ENCODE results near the gene YWHAE.
"Not testable (repeated sequence)": the region's sequence is repeated elsewhere in the genome, so short reads cannot be mapped to it uniquely, and the experiment has no call there.

Gene YWHAE

GRCh38 chr17:1373707-1374237 lies 26.2 kb downstream of the YWHAE start:
- Mint-ChIP-seq H3K36me3 (ENCODE audit: low read depth) (peaks cover 37% of the 10 kb centered on the region), H3K27ac (no peak overlapping the region), H3K27me3 (no peaks in the 10 kb centered on the region), H3K4me3 (no peak overlapping the region), H3K4me1 (peaks cover 82% of the 10 kb centered on the region), H3K9me3 (no peaks in the 10 kb centered on the region)
- ATAC-seq, result no peak
- DNase-seq, result no peak

- Mint-ChIP-seq H3K4me1 (peaks cover 77% of the 10 kb centered on the region), H3K4me3 (no peak overlapping the region), H3K9me3 (no peaks in the 10 kb centered on the region), H3K27me3 (no peaks in the 10 kb centered on the region), H3K27ac (no peak overlapping the region), H3K36me3 (ENCODE audit: low read depth) (peaks cover 29% of the 10 kb centered on the region)
- DNase-seq (no peak), ATAC-seq (no peak)
Measured at GRCh38 chr17:1372618-1373017, 27.4 kb downstream of the YWHAE start.

GRCh38 chr17:1371893-1372590 lies 28.0 kb downstream of the YWHAE start:
- Mint-ChIP-seq H3K27me3 (no peaks in the 10 kb centered on the region), H3K36me3 (ENCODE audit: low read depth) (peaks cover 30% of the 10 kb centered on the region), H3K9me3 (no peaks in the 10 kb centered on the region), H3K4me3 (no peak overlapping the region), H3K4me1 (peaks cover 77% of the 10 kb centered on the region), H3K27ac (no peak overlapping the region)
- no peak for ATAC-seq
- no peak for DNase-seq

DNA sequence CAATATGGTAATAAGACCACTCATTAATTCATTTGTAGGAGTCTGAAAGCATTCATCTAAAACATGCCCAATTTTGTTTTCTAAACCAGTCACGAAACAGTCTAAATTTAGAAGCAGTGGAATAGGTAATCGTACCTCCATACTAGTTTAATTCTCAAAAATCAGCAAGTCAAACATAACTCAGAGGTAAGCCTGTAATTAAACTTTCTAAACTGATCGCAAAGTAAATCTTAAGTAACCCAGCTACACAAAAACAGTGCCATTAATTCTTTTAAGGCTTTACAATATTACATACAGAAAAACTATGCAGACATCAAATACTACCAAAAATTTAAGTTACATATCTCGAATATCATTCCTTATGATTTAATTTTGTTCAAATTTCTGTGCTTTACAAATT lies 31.4 kb downstream of the YWHAE start:
- ATAC-seq, result no peak
- no peak for DNase-seq
- H3K27me3 Mint-ChIP-seq, result no peaks in the 10 kb centered on the region
- peaks cover 30% of the 10 kb centered on the region for H3K36me3 Mint-ChIP-seq (ENCODE audit: low read depth)
- no peak overlapping the region for H3K4me3 Mint-ChIP-seq
- H3K27ac Mint-ChIP-seq, result no peak overlapping the region
- peaks cover 66% of the 10 kb centered on the region for H3K4me1 Mint-ChIP-seq
- H3K9me3 Mint-ChIP-seq, result no peaks in the 10 kb centered on the region

- peaks cover 70% of the 10 kb centered on the region for H3K4me1 Mint-ChIP-seq
- H3K4me3 Mint-ChIP-seq, result no peak overlapping the region
- peak overlapping the region; percentile 57 for H3K27ac Mint-ChIP-seq
Measured at GRCh38 chr17:1367351-1367745, 32.7 kb downstream of the YWHAE start.

GRCh38 chr17:1366234-1366633 lies 33.8 kb downstream of the YWHAE start:
- Mint-ChIP-seq H3K27me3 (no peaks in the 10 kb centered on the region), H3K27ac (no peak overlapping the region), H3K36me3 (ENCODE audit: low read depth) (peaks cover 33% of the 10 kb centered on the region), H3K9me3 (no peaks in the 10 kb centered on the region), H3K4me1 (peaks cover 71% of the 10 kb centered on the region), H3K4me3 (no peak overlapping the region)
- ATAC-seq (no peak), DNase-seq (no peak)

More at GRCh38 chr17:1367351-1367745, 32.7 kb downstream of the YWHAE start:
- no peaks in the 10 kb centered on the region for H3K9me3 Mint-ChIP-seq
- peaks cover 31% of the 10 kb centered on the region for H3K36me3 Mint-ChIP-seq (ENCODE audit: low read depth)
- ATAC-seq (no peak), DNase-seq (no peak)
- H3K27me3 Mint-ChIP-seq, result no peaks in the 10 kb centered on the region

- DNase-seq (peak; percentile 36), ATAC-seq (peak; percentile 42)
- Mint-ChIP-seq H3K9me3 (no peaks in the 10 kb centered on the region), H3K4me1 (peaks cover 72% of the 10 kb centered on the region), H3K27me3 (no peaks in the 10 kb centered on the region), H3K36me3 (ENCODE audit: low read depth) (peaks cover 35% of the 10 kb centered on the region), H3K4me3 (no peak overlapping the region), H3K27ac (peak overlapping the region; percentile 31)
Measured at GRCh38 chr17:1365445-1366039, 34.5 kb downstream of the YWHAE start.

GRCh38 chr17:1362964-1363363 lies 37.1 kb downstream of the YWHAE start:
- peak overlapping the region; percentile 65 for H3K27ac Mint-ChIP-seq
- H3K27me3 Mint-ChIP-seq, result no peaks in the 10 kb centered on the region
- H3K4me3 Mint-ChIP-seq, result peak overlapping the region; percentile 60
- ATAC-seq (peak; percentile 27), DNase-seq (no peak)
- H3K36me3 Mint-ChIP-seq (ENCODE audit: low read depth), result peaks cover 40% of the 10 kb centered on the region
- H3K4me1 Mint-ChIP-seq, result peaks cover 72% of the 10 kb centered on the region
- H3K9me3 Mint-ChIP-seq, result no peaks in the 10 kb centered on the region

GRCh38 chr17:1362065-1362848 lies 37.8 kb downstream of the YWHAE start:
- Mint-ChIP-seq H3K27ac (peak overlapping the region; percentile 65), H3K4me1 (peaks cover 69% of the 10 kb centered on the region), H3K9me3 (no peaks in the 10 kb centered on the region), H3K27me3 (no peaks in the 10 kb centered on the region), H3K36me3 (ENCODE audit: low read depth) (peaks cover 42% of the 10 kb centered on the region), H3K4me3 (peak overlapping the region; percentile 60)
- DNase-seq (no peak), ATAC-seq (peak; percentile 50)

GRCh38 chr17:1360975-1361374 lies 39.0 kb downstream of the YWHAE start:
- H3K27ac Mint-ChIP-seq, result peak overlapping the region; percentile 88
- ATAC-seq (peak; percentile 37), DNase-seq (peak; percentile 8)
- peak overlapping the region; percentile 61 for H3K4me3 Mint-ChIP-seq
- no peaks in the 10 kb centered on the region for H3K9me3 Mint-ChIP-seq
- H3K4me1 Mint-ChIP-seq, result peaks cover 61% of the 10 kb centered on the region
- H3K27me3 Mint-ChIP-seq, result no peaks in the 10 kb centered on the region
- H3K36me3 Mint-ChIP-seq (ENCODE audit: low read depth), result peaks cover 45% of the 10 kb centered on the region

- ATAC-seq, H3K4me3 Mint-ChIP-seq, H3K9me3 Mint-ChIP-seq, H3K27me3 Mint-ChIP-seq: not testable (repeated sequence)
- Mint-ChIP-seq H3K4me1 (peaks cover 58% of the 10 kb centered on the region), H3K27ac (peak overlapping the region; percentile 88), H3K36me3 (ENCODE audit: low read depth) (peaks cover 49% of the 10 kb centered on the region)
- DNase-seq, result peak; percentile 15
Measured at GRCh38 chr17:1360315-1360714, 39.7 kb downstream of the YWHAE start.

GRCh38 chr17:1354030-1354429 lies 46.0 kb downstream of the YWHAE start:
- no peak for ATAC-seq
- Mint-ChIP-seq H3K27me3 (no peaks in the 10 kb centered on the region), H3K4me3 (no peak overlapping the region)

DNA sequence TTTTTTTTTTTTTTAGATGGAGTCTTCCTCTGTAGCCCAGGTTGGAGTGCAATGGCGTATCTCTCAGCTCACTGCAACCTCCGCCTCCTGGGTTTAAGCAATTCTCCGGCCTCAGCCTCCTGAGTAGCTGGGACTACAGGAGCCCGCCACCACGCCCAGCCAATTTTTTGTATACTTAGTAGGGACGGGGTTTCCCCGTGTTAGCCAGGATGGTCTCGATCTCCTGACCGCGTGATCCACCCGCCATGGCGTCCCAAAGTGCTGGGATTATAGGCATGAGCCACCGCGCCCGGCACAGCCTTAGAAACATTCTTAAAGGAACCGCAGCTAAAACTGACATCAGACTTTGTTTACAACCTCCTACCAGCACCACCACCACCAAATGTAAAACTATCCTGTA lies 47.5 kb downstream of the YWHAE start:
- H3K27ac Mint-ChIP-seq, result peak overlapping the region; percentile 15
- peaks cover 21% of the 10 kb centered on the region for H3K4me1 Mint-ChIP-seq
- peaks cover 54% of the 10 kb centered on the region for H3K36me3 Mint-ChIP-seq (ENCODE audit: low read depth)
- not testable (repeated sequence) for H3K4me3 Mint-ChIP-seq, DNase-seq, H3K27me3 Mint-ChIP-seq, ATAC-seq, H3K9me3 Mint-ChIP-seq

More at GRCh38 chr17:1354030-1354429, 46.0 kb downstream of the YWHAE start:
- Mint-ChIP-seq H3K4me1 (peaks cover 15% of the 10 kb centered on the region), H3K27ac (peak overlapping the region; percentile 36), H3K36me3 (ENCODE audit: low read depth) (peaks cover 55% of the 10 kb centered on the region), H3K9me3 (no peaks in the 10 kb centered on the region)
- DNase-seq, result no peak

DNA sequence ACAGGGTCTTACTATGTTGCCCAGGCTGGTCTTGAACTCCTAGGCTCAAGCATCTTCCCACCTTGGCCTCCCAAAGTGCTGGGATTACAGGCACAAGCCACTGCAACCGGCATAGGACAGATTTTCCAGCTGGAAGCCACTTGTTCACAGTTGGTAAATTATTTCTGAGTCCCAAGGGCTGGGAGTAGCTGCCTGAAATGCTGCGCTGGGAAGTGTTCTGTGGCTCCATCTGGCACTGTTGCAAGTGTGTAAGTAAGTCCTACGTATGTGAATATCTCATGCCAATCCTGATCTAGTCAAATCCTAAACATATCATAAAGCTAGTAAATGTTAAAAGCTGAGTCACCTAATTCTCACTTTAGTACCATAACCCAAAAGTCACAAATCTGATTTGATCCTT lies 48.1 kb downstream of the YWHAE start:
- ATAC-seq, result no peak
- no peak for DNase-seq
- no peaks in the 10 kb centered on the region for H3K9me3 Mint-ChIP-seq
- no peak overlapping the region for H3K27ac Mint-ChIP-seq
- H3K27me3 Mint-ChIP-seq, result no peaks in the 10 kb centered on the region
- H3K4me3 Mint-ChIP-seq, result no peak overlapping the region
- H3K36me3 Mint-ChIP-seq (ENCODE audit: low read depth), result peaks cover 54% of the 10 kb centered on the region
- H3K4me1 Mint-ChIP-seq, result peaks cover 23% of the 10 kb centered on the region

Measured in activated naive CD8-positive, alpha-beta T cell treated with anti-CD3 and anti-CD28 coated beads, Interleukin-2, amount 50 U/mL, for 24 hours (primary cell).